ENCODE data around the gene KLHL12.
A peak's percentile ranks its signal among the peaks of the same experiment; 100 is the strongest.
"Not testable (repeated sequence)": the region's sequence is repeated elsewhere in the genome, so short reads cannot be mapped to it uniquely, and the experiment has no call there.

KLHL12 gene

GRCh38 chr1:202945483-202945882, 18.4 kb upstream of the KLHL12 start:
- no peak for DNase-seq

- DNase-seq: no peak
These were observed 17.4 kb upstream of the KLHL12 start for GRCh38 chr1:202944438-202944921.

- DNase-seq: no peak
These were observed 15.4 kb upstream of the KLHL12 start for GRCh38 chr1:202942426-202942825.

- DNase-seq: no peak
These were observed 14.3 kb upstream of the KLHL12 start for GRCh38 chr1:202941372-202941771.

- no peak for DNase-seq
These were observed 13.5 kb upstream of the KLHL12 start for GRCh38 chr1:202940561-202940960.

- no peak for DNase-seq
These were observed 11.4 kb upstream of the KLHL12 start for GRCh38 chr1:202938287-202938925.

- DNase-seq: not testable (repeated sequence)
These were observed 9.4 kb upstream of the KLHL12 start for GRCh38 chr1:202936409-202936808.

GRCh38 chr1:202935844-202936243, 8.8 kb upstream of the KLHL12 start:
- DNase-seq: no peak

GRCh38 chr1:202934755-202935154, 7.7 kb upstream of the KLHL12 start:
- no peak for DNase-seq

GRCh38 chr1:202932476-202932875, 5.4 kb upstream of the KLHL12 start:
- no peak for DNase-seq

- DNase-seq: no peak
These were observed 3.5 kb downstream of the KLHL12 start for GRCh38 chr1:202923533-202923932.

- DNase-seq: no peak
These were observed 7.4 kb downstream of the KLHL12 start for GRCh38 chr1:202919615-202920014.

- DNase-seq: no peak
These were observed 11.9 kb downstream of the KLHL12 start for GRCh38 chr1:202915146-202915545.

- DNase-seq: not testable (repeated sequence)
These were observed 14.6 kb downstream of the KLHL12 start for GRCh38 chr1:202912476-202912875.

- no peak for DNase-seq
These were observed 17.5 kb downstream of the KLHL12 start for GRCh38 chr1:202909494-202909893.

- no peak for DNase-seq
These were observed 18.0 kb downstream of the KLHL12 start for GRCh38 chr1:202908998-202909397.

GRCh38 chr1:202905331-202905730, 21.7 kb downstream of the KLHL12 start:
- no peak for DNase-seq

- not testable (repeated sequence) for DNase-seq
These were observed 23.2 kb downstream of the KLHL12 start for GRCh38 chr1:202903808-202904207.

- no peak for DNase-seq
These were observed 25.5 kb downstream of the KLHL12 start for GRCh38 chr1:202901555-202901954.

GRCh38 chr1:202892501-202892900, 34.5 kb downstream of the KLHL12 start:
- no peak for DNase-seq

GRCh38 chr1:202890392-202890791, 36.6 kb downstream of the KLHL12 start:
- no peak for DNase-seq

GRCh38 chr1:202888531-202889360, 38.3 kb downstream of the KLHL12 start, which contains the start of gene RABIF:
TSS of gene RABIF (minus strand) at chr1:202889149. CDS start at chr1:202889098, 51 bp downstream.
- peak; percentile 83 to 97 for DNase-seq

- DNase-seq: no peak
These were observed 38.9 kb downstream of the KLHL12 start for GRCh38 chr1:202888221-202888530.

GRCh38 chr1:202880961-202881460, 46.0 kb downstream of the KLHL12 start:
- no peak for DNase-seq

All from NCI-H526 (cell line).